ENCODE data around the gene NPIPA1. TPM values are rescaled to one million over a fixed set of nuclear protein-coding genes. Genes with fewer than 3 reads are reported as not detected.

Gene NPIPA1
- total RNA-seq = 37.1 and 62.6 TPM in 2 replicates

DNA sequence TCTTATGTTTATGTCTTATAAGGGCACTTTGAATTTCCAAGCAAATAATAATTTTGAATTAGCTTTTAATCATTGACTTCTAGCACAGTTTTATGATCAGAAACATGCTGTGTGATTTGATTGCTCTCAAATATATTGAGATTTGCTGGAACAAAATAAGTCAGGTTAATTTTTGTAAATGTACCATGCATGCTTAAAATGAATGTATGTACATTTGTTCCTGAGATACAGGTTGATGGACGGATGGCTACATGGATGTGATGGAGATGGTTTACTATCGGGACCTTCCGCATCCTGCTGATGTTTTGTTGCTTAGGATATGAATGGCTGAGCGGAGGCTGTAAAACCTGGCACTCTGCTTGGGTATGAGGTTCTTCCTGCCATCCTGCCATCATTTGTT lies at the start of gene NPIPA1:
NPIPA1 (plus strand) TSS at position 301 of the 400 bp plus-strand sequence; CDS start at position 301, 0 bp downstream.

GRCh38 chr16:14974656-14975417 lies 37.6 kb downstream of the NPIPA1 start, which contains the start of gene PDXDC1:
PDXDC1 (plus strand) TSS chr16:14975026; CDS start chr16:14975200, 174 bp downstream.

Small RNA genes lying within 50 kb of the gene (small RNA-seq; reads per million reads assigned to genes)
- not detected for gene AC138932.4 (ENCODE audit: low replicate concordance)
- not detected for gene MIR3180-1 (ENCODE audit: low replicate concordance)
- not detected for gene MIR3670-1 (ENCODE audit: low replicate concordance)
- gene MIR6511A1 (ENCODE audit: low replicate concordance) = not detected
- gene MIR6770-1 (ENCODE audit: low replicate concordance) = not detected
- not detected for gene RF00019 (ENCODE audit: low replicate concordance)

Other genes starting within 250 kb of the NPIPA1 start
- not detected in 2 replicates for gene PLA2G10, start 243.1 kb upstream of the NPIPA1 start, total RNA-seq
- gene NPIPA3, start 234.0 kb upstream of the NPIPA1 start, total RNA-seq = 0.29 and 0.44 TPM in 2 replicates
- gene NPIPA2, start 194.9 kb upstream of the NPIPA1 start, total RNA-seq = 0.29 and 0.44 TPM in 2 replicates
- 68.6 and 164 TPM in 2 replicates for gene NOMO1, start 103.7 kb upstream of the NPIPA1 start, total RNA-seq
- gene PDXDC1, start 37.6 kb downstream of the NPIPA1 start, total RNA-seq = 60.2 and 108 TPM in 2 replicates
- 35.5 and 82.0 TPM in 2 replicates for gene NTAN1, start 118.6 kb downstream of the NPIPA1 start, total RNA-seq
- 38.7 and 39.4 TPM in 2 replicates for gene RRN3, start 156.8 kb downstream of the NPIPA1 start, total RNA-seq

Measured in placental pericyte (primary cell).